GM19099 (cell line): ENCODE results near the gene QSOX1.

Experiments
- POLR2A ChIP-seq: IDR thresholded peaks from 3 replicates; pipeline ENCODE4 v1.6.1; 2011; ENCODE audit warnings: low read depth; ENCODE audit not compliant: insufficient read length; ENCODE audit errors: extremely low read depth

Gene QSOX1

GRCh38 chr1:180154325-180155181 lies at the start of gene QSOX1:
QSOX1 (plus strand) TSS chr1:180154869; CDS start chr1:180154908, 39 bp downstream.
- peak; percentile 78 for TF ChIP-seq POLR2A

- no peak for TF ChIP-seq POLR2A
These were observed 42.6 kb upstream of the QSOX1 start for GRCh38 chr1:180112091-180112490.

DNA sequence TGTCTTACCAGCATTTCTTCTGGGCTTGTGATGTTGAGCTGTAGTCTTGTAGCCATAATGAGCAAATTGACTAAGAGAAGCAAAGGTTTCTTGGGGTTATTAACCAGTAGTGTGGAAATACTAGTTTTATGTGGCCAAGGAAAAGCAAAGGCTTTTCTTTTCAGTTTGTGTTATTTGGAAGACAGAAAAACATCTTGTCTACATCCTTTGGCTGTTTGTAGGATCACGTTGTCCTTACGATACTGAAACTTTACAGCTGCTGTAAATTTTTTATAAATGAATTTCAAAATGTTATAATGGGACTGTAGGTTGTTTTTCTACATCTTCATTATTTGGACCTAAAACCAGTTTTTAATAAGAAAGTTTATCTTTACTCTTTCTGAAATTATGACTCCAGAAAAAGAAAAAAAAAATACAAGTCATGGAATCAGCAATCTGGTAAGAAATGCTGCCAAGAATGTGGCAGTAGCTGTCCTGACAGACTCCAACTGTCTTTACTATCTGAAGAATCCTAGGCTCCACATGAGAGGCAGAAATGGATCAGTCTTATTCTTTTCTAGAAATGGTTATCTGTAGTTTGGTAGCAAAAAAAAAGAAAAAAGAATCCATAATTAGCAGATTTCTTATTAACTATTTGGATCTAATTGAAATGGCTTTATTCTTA lies 41.6 kb upstream of the QSOX1 start:
- no peak for TF ChIP-seq POLR2A

DNA sequence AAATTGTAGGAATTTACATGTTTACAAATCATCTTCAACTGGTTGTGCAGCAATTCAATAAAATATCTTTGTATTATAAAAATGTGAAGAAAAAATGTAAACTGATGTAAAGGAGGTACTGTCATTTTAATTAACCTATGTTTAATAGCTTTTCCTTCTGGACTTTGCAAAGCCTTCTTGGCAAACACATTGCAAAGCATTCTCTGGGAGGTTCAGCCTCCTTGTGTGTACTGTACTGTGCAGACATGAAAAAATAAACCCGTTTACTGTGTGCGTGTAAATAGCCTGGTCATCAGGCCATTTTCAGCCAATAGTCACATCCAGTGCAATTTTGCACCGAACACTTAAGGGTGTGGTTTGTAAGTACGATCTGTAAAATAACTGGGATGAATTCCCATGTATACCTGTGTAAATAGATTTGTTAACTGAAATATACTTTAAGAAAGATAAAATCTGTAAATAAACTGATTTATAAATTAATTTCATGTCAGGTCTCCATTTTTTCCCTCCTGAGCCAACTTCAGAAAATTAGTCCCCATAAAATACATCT lies 40.2 kb upstream of the QSOX1 start:
- TF ChIP-seq POLR2A, result no peak

DNA sequence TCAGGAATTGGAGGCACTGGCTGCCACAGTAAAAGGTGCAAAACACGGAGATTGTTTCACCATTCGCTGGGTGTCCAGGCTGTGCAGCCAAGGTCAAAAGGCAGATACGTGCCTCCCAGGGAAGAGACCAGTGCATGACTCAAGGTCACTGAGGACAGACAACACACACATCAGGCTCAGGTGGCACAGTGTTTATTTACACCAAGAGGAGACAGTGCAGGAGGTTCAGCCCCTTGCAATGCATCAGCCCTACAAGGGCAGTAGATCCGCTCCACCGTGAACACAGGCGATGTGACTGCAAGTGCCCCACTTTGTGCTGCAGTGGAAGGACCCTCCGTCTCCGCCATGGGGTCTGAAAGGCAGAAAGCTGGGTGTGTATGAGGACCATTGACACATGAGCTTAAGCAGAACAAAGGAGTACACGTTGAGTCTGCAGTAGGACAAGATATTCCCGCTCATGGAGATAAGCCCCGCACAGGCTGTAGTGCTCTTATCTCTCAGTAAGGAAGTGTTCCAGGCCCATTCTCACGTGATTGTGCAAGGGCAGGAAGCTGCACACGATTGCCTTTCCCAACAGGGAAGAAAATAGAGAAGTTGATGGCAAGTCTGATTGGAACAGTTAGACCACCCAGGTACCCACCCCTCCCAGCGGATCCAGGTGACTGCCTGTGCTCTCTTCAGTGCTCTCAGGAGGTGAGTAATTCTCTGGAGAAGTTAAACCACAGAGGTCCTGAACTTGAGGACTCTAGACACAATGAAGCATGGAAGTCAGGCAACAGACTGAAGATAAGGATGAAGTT lies 37.5 kb upstream of the QSOX1 start:
- no peak for TF ChIP-seq POLR2A

DNA sequence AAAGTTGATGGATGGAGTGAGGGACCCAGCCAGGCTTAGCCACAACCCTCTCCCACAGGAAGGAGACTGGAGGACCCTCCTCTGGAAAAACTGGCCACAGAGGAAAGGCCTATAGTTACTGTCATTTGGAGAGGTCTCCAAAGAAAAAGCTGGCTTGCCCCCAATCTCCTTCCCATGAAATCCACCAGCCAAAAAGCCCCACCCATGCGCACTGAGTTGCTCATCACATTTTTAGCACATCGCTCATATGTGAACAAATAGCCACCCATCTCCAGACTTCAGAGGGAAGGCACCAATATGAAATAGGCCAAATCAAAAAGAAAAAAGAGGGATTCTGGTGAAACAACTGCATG lies 36.9 kb upstream of the QSOX1 start:
- TF ChIP-seq POLR2A, result no peak

- no peak for TF ChIP-seq POLR2A
These were observed 34.8 kb upstream of the QSOX1 start for GRCh38 chr1:180119837-180120236.

DNA sequence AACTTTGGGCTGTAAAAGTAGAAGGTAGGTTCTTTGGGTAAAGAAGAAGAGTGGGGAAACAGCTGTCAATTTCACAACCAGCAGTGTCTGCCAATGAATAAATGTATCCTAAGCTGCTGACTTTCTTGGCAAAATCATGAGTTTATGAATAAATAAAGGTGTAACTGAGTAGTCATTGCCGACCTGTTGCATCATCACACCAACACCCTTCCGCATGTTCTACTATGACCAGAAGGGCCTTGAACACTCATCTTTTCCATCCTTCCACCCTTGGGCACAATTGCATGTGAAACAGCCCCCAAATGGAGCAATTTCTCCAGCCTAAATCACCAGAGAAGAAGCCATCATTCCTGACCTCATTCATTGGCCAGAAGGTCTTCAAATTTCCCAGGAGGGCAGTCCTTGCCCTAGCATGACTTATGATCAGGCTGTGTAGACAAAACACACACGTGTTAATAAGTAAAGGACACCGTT lies 31.2 kb upstream of the QSOX1 start:
- TF ChIP-seq POLR2A, result no peak

GRCh38 chr1:180130651-180131050 lies 24.0 kb upstream of the QSOX1 start:
- TF ChIP-seq POLR2A, result no peak

GRCh38 chr1:180131510-180131909 lies 23.2 kb upstream of the QSOX1 start:
- TF ChIP-seq POLR2A, result no peak

DNA sequence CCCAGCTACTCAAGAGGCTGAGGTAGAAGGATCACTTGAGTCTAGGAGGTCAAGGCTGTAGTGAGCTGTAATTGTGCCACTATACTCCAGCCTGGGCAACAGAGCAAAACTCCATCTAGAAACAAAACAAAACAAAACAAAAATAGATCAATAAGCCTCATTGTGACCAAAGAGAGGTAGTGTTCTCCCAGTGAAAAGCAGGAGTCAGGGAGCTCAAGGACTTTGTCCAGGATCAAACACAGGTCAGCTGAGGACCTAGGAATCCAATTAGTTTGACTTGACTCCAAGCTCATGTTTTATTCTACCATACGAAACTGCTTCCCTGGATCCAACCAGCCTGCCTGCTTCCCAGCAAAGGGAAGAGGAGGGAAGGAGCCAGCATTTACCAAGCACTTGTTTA lies 21.5 kb upstream of the QSOX1 start:
- no peak for TF ChIP-seq POLR2A

- TF ChIP-seq POLR2A, result no peak
These were observed 19.1 kb upstream of the QSOX1 start for GRCh38 chr1:180135535-180135934.

GRCh38 chr1:180136331-180136967 lies 18.2 kb upstream of the QSOX1 start:
- TF ChIP-seq POLR2A, result no peak

- TF ChIP-seq POLR2A, result no peak
These were observed 17.7 kb upstream of the QSOX1 start for GRCh38 chr1:180136968-180137356.

GRCh38 chr1:180137776-180138175 lies 16.9 kb upstream of the QSOX1 start:
- no peak for TF ChIP-seq POLR2A
